A549 (cell line): Measurements from ENCODE around the gene SMTN.

Experiments
- BHLHE40 ChIP-seq: IDR thresholded peaks from 2 replicates; pipeline ENCODE4 v1.6.1; 2012; ENCODE audit warnings: low read depth, low read length, inconsistent platforms
- CBX8 ChIP-seq: fragments of 200-600 bp; sonication (generic); IDR thresholded peaks from 2 replicates; pipeline ENCODE4 v1.6.1; 2016
- CHD2 ChIP-seq: fragments of 150-350 bp; IDR thresholded peaks from 2 replicates; pipeline ENCODE4 v1.6.1; 2014; ENCODE audit warnings: low read length; ENCODE audit not compliant: partially characterized antibody
- JUN ChIP-seq, 2 experiments: fragments of >200 bp; sonication (Bioruptor Twin); formaldehyde crosslinking; IDR thresholded peaks; 2 replicates in 1 of 2; 3 replicates in 1 of 2; pipeline ENCODE4 v1.6.1; 2016 to 2017
- RNF2 ChIP-seq: fragments of 200-600 bp; sonication (generic); IDR thresholded peaks from 2 replicates; pipeline ENCODE4 v1.6.1; 2016; ENCODE audit warnings: low read depth, mild to moderate bottlenecking, antibody characterized with exemption, moderate library complexity, borderline replicate concordance
- TP53 ChIP-seq: fragments of 250-450 bp; sonication (Bioruptor Pico); IDR thresholded peaks from 2 replicates; pipeline ENCODE4 v1.5.0; 2021; ENCODE audit warnings: mild to moderate bottlenecking, moderate library complexity
- ZFP36 ChIP-seq: fragments of 450-650 bp; IDR thresholded peaks from 2 replicates; pipeline ENCODE4 v1.6.1; 2014; ENCODE audit warnings: borderline replicate concordance; ENCODE audit not compliant: partially characterized antibody
- TF ChIP-seq, protein P1 (sequence below): IDR thresholded peaks from 2 replicates; pipeline ENCODE4 v1.6.1; 2012
- TF ChIP-seq, protein P2 (sequence below): fragments of >200 bp; sonication (Bioruptor Twin); formaldehyde crosslinking; IDR thresholded peaks from 3 replicates; pipeline ENCODE4 v1.5.1; 2016
- TF ChIP-seq, protein P3 (sequence below): fragments of 200-600 bp; sonication (generic); IDR thresholded peaks from 2 replicates; pipeline ENCODE4 v1.6.1; 2016; ENCODE audit warnings: antibody characterized with exemption, mild to moderate bottlenecking, moderate library complexity

DNA sequence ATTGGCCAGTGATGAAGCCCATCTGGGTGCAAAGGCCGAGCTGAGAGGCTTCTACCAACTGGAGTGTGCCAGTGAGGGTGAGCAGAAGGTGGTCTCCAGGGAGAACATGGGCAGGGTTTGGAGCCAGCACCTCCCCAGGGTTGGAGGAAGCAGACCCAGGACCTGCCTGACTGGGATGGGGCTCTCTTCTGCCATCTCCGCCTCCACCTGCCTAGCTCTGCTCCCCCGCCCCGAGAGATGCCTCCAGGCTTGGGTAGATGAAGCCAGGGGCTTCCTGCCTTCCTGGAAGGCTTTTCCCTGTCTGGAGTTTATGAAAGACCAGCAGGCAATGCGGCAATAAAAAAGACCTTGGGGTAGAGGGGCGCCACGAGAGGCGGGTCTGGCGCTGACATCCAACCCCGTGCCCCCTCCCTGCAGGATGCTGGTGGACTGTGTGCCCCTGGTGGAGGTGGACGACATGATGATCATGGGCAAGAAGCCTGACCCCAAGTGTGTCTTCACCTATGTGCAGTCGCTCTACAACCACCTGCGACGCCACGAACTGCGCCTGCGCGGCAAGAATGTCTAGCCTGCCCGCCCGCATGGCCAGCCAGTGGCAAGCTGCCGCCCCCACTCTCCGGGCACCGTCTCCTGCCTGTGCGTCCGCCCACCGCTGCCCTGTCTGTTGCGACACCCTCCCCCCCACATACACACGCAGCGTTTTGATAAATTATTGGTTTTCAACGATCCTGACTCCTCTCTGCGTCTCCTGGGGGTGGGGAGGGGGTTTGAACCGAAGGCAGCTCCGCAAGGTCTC is 23.0 kb downstream of the SMTN start:
- TF ChIP-seq, protein P1, sequence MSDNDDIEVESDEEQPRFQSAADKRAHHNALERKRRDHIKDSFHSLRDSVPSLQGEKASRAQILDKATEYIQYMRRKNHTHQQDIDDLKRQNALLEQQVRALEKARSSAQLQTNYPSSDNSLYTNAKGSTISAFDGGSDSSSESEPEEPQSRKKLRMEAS = no peak
- TF ChIP-seq, protein P2, sequence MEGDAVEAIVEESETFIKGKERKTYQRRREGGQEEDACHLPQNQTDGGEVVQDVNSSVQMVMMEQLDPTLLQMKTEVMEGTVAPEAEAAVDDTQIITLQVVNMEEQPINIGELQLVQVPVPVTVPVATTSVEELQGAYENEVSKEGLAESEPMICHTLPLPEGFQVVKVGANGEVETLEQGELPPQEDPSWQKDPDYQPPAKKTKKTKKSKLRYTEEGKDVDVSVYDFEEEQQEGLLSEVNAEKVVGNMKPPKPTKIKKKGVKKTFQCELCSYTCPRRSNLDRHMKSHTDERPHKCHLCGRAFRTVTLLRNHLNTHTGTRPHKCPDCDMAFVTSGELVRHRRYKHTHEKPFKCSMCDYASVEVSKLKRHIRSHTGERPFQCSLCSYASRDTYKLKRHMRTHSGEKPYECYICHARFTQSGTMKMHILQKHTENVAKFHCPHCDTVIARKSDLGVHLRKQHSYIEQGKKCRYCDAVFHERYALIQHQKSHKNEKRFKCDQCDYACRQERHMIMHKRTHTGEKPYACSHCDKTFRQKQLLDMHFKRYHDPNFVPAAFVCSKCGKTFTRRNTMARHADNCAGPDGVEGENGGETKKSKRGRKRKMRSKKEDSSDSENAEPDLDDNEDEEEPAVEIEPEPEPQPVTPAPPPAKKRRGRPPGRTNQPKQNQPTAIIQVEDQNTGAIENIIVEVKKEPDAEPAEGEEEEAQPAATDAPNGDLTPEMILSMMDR = no peak
- TF ChIP-seq CHD2 (no peak), JUN (IDR thresholded peaks at IDR 0.05) (no peak), CBX8 (no peak), ZFP36 (no peak), TP53 (CRISPR knock-in tag) (no peak), RNF2 (no peak), BHLHE40 (no peak)
- TF ChIP-seq, protein P3, sequence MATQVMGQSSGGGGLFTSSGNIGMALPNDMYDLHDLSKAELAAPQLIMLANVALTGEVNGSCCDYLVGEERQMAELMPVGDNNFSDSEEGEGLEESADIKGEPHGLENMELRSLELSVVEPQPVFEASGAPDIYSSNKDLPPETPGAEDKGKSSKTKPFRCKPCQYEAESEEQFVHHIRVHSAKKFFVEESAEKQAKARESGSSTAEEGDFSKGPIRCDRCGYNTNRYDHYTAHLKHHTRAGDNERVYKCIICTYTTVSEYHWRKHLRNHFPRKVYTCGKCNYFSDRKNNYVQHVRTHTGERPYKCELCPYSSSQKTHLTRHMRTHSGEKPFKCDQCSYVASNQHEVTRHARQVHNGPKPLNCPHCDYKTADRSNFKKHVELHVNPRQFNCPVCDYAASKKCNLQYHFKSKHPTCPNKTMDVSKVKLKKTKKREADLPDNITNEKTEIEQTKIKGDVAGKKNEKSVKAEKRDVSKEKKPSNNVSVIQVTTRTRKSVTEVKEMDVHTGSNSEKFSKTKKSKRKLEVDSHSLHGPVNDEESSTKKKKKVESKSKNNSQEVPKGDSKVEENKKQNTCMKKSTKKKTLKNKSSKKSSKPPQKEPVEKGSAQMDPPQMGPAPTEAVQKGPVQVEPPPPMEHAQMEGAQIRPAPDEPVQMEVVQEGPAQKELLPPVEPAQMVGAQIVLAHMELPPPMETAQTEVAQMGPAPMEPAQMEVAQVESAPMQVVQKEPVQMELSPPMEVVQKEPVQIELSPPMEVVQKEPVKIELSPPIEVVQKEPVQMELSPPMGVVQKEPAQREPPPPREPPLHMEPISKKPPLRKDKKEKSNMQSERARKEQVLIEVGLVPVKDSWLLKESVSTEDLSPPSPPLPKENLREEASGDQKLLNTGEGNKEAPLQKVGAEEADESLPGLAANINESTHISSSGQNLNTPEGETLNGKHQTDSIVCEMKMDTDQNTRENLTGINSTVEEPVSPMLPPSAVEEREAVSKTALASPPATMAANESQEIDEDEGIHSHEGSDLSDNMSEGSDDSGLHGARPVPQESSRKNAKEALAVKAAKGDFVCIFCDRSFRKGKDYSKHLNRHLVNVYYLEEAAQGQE = no peak
